GM21737 (cell line): ENCODE measurements around the gene HOXC10.

ENCODE experiments used
- ATAC-seq: cut with Tn5 transposase; IDR thresholded peaks from one replicate; pipeline ENCODE4 v1.9.1; 2021; ENCODE audit warnings: mild to moderate bottlenecking, moderate library complexity; ENCODE audit not compliant: unreplicated experiment

The HOXC10 gene

GRCh38 chr12:53976823-53977595 lies 7.9 kb upstream of the HOXC10 start:
- no peak for ATAC-seq

- no peak for ATAC-seq
Measured at GRCh38 chr12:53977596-53978445, 7.1 kb upstream of the HOXC10 start.

GRCh38 chr12:53978477-53979356 lies 6.2 kb upstream of the HOXC10 start:
- no peak for ATAC-seq

GRCh38 chr12:53980104-53980801 lies 4.7 kb upstream of the HOXC10 start:
- no peak for ATAC-seq

- no peak for ATAC-seq
Measured at GRCh38 chr12:53980802-53981496, 4.0 kb upstream of the HOXC10 start.

GRCh38 chr12:53981634-53982565 lies 3.0 kb upstream of the HOXC10 start:
- no peak for ATAC-seq

- ATAC-seq, result no peak
Measured at GRCh38 chr12:53982648-53983567, 2.0 kb upstream of the HOXC10 start.

- ATAC-seq, result no peak
Measured at GRCh38 chr12:53983568-53983949, 1.4 kb upstream of the HOXC10 start.

- no peak for ATAC-seq
Measured at GRCh38 chr12:53983950-53984572, 885 bp upstream of the HOXC10 start.

GRCh38 chr12:53985692-53985993 lies 697 bp downstream of the HOXC10 start:
- no peak for ATAC-seq

GRCh38 chr12:53985994-53986685 lies 1.2 kb downstream of the HOXC10 start:
- ATAC-seq, result no peak

- no peak for ATAC-seq
Measured at GRCh38 chr12:53986686-53987483, 1.9 kb downstream of the HOXC10 start.

- no peak for ATAC-seq
Measured at GRCh38 chr12:53987787-53988230, 2.9 kb downstream of the HOXC10 start.

GRCh38 chr12:53988541-53989226 lies 3.7 kb downstream of the HOXC10 start:
- no peak for ATAC-seq
